HEK293 (cell line): Measurements from ENCODE around the gene OR10AG1.

Experiments
- CTCF ChIA-PET: fragments of 350-600 bp; formaldehyde crosslinking; extraction: SDS; loops from one replicate; lab custom pipeline; 2021; ENCODE audit warnings: antibody characterized with exemption; lab: Yijun Ruan, JAX
- POLR2A ChIA-PET: fragments of 300-600 bp; formaldehyde crosslinking; extraction: SDS; loops from one replicate; lab custom pipeline; 2020; ENCODE audit warnings: antibody characterized with exemption, inconsistent platforms; lab: Yijun Ruan, JAX
- H3K27ac ChIP-seq: fragments of 200-500 bp; sonication (Bioruptor generic); 2 replicates; pipeline ENCODE4 v1.5.1; 2014; ENCODE audit warnings: low read depth, low read length, control low read depth, inconsistent platforms; ENCODE audit errors: extremely low read depth
- H3K36me3 ChIP-seq, 2 experiments: fragments of 200-500 bp in 1 of 2; sonication (Bioruptor generic) in 1 of 2; 1 replicate in 1 of 2; 2 replicates in 1 of 2; pipeline ENCODE4 v1.5.1; 2014 to 2017; ENCODE audit warnings: inconsistent platforms in 2 of 2, low read length in 2 of 2; ENCODE audit not compliant: control insufficient read depth in 2 of 2, insufficient read depth in 1 of 2
- H3K4me1 ChIP-seq: fragments of 200-500 bp; sonication (Bioruptor generic); 2 replicates; pipeline ENCODE4 v1.5.1; 2014; ENCODE audit warnings: mild to moderate bottlenecking, low read length, inconsistent platforms; ENCODE audit not compliant: control insufficient read depth, insufficient read depth
- H3K4me3 ChIP-seq: 2 replicates; pipeline ENCODE4 v1.5.1; 2011; ENCODE audit warnings: low read depth, mild to moderate bottlenecking, control low read depth, low read length, moderate library complexity
- H3K9me3 ChIP-seq: fragments of 200-500 bp; sonication (Bioruptor generic); 2 replicates; pipeline ENCODE4 v1.5.1; 2014; ENCODE audit warnings: low read depth, low read length, inconsistent platforms; ENCODE audit not compliant: control insufficient read depth, insufficient read depth
- KLF17 ChIP-seq: fragments of 450-650 bp; formaldehyde crosslinking; IDR thresholded peaks from 2 replicates; pipeline ENCODE4 v1.5.1; 2016; ENCODE audit warnings: missing biosample characterization, missing genetic modification characterization
- KLF7 ChIP-seq: fragments of 450-650 bp; formaldehyde crosslinking; IDR thresholded peaks from 2 replicates; pipeline ENCODE4 v1.5.1; 2016; ENCODE audit warnings: missing biosample characterization, missing genetic modification characterization, borderline replicate concordance
- MZF1 ChIP-seq: fragments of 450-650 bp; formaldehyde crosslinking; IDR thresholded peaks from 2 replicates; pipeline ENCODE4 v1.5.1; 2017; ENCODE audit warnings: missing biosample characterization, missing genetic modification characterization, borderline replicate concordance
- PATZ1 ChIP-seq: fragments of 450-650 bp; formaldehyde crosslinking; IDR thresholded peaks from 2 replicates; pipeline ENCODE4 v1.5.1; 2016; ENCODE audit warnings: missing biosample characterization, missing genetic modification characterization
- REST ChIP-seq: fragments of 450-650 bp; formaldehyde crosslinking; IDR thresholded peaks from 2 replicates; pipeline ENCODE4 v1.5.1; 2016; ENCODE audit warnings: missing biosample characterization, missing genetic modification characterization
- ZFHX2 ChIP-seq: fragments of 450-650 bp; formaldehyde crosslinking; conservative IDR thresholded peaks from 2 replicates; pipeline ENCODE4 v1.5.1; 2016; ENCODE audit warnings: missing biosample characterization, missing genetic modification characterization
- ZNF114 ChIP-seq: fragments of 450-650 bp; formaldehyde crosslinking; IDR thresholded peaks from 2 replicates; pipeline ENCODE4 v1.5.0; 2017; ENCODE audit warnings: missing biosample characterization, missing genetic modification characterization
- ZNF184 ChIP-seq: fragments of 450-650 bp; IDR thresholded peaks from 2 replicates; pipeline ENCODE4 v1.5.1; 2018; ENCODE audit warnings: missing biosample characterization, mild to moderate bottlenecking, missing genetic modification characterization
- ZNF366 ChIP-seq: fragments of 450-650 bp; formaldehyde crosslinking; conservative IDR thresholded peaks from 2 replicates; pipeline ENCODE4 v1.5.1; 2016; ENCODE audit warnings: missing biosample characterization, missing genetic modification characterization
- ZNF580 ChIP-seq: fragments of 450-650 bp; formaldehyde crosslinking; IDR thresholded peaks from 2 replicates; pipeline ENCODE4 v1.5.1; 2016; ENCODE audit warnings: missing biosample characterization, missing genetic modification characterization
- ZNF639 ChIP-seq: fragments of 450-650 bp; formaldehyde crosslinking; IDR thresholded peaks from 2 replicates; pipeline ENCODE4 v1.5.1; 2016; ENCODE audit warnings: missing biosample characterization, missing genetic modification characterization
- ZNF664 ChIP-seq: fragments of 450-650 bp; formaldehyde crosslinking; IDR thresholded peaks from 2 replicates; pipeline ENCODE4 v1.5.1; 2016; ENCODE audit warnings: missing biosample characterization, missing genetic modification characterization
- ZNF768 ChIP-seq: fragments of 450-650 bp; formaldehyde crosslinking; IDR thresholded peaks from 2 replicates; pipeline ENCODE4 v1.5.1; 2018; ENCODE audit warnings: missing biosample characterization, mild to moderate bottlenecking, missing genetic modification characterization

The OR10AG1 gene

GRCh38 chr11:55969845-55970244 is at the start of gene OR10AG1:
TSS of gene OR10AG1 (minus strand) at chr11:55969945. CDS start at chr11:55969907, 38 bp downstream.
- no peak for TF ChIP-seq MZF1 (tag by site-specific recombination)
- no peak for TF ChIP-seq PATZ1
- POLR2A ChIA-PET: no interaction called here
- H3K27ac ChIP-seq: no peak within 1 kb of the TSS
- H3K4me1 ChIP-seq: no peaks in the 10 kb centered on the region
- H3K4me3 ChIP-seq: no peak within 1 kb of the TSS
- H3K36me3 ChIP-seq: no peaks in the 10 kb centered on the region
- CTCF ChIA-PET: interaction anchor here (0.5 kb wide), 1 partner anchor 66 kb away, joined by 4 read pairs; no protein-coding TSS in a partner anchor
- H3K9me3 ChIP-seq: no peaks in the 10 kb centered on the region

GRCh38 chr11:56013805-56014204 is 44.1 kb upstream of the OR10AG1 start:
- POLR2A ChIA-PET: no interaction called here
- TF ChIP-seq KLF17 (tag by site-specific recombination) (no peak), ZNF664 (tag by site-specific recombination) (no peak), ZNF639 (no peak), ZFHX2 (tag by site-specific recombination) (no peak), REST (no peak), ZNF768 (tag by site-specific recombination) (no peak), ZNF114 (no peak)
- no peaks in the 10 kb centered on the region for H3K36me3 ChIP-seq
- no peaks in the 10 kb centered on the region for H3K9me3 ChIP-seq
- H3K4me1 ChIP-seq: no peaks in the 10 kb centered on the region
- CTCF ChIA-PET: no interaction called here
- no peak overlapping the region for H3K4me3 ChIP-seq
- no peak overlapping the region for H3K27ac ChIP-seq

DNA sequence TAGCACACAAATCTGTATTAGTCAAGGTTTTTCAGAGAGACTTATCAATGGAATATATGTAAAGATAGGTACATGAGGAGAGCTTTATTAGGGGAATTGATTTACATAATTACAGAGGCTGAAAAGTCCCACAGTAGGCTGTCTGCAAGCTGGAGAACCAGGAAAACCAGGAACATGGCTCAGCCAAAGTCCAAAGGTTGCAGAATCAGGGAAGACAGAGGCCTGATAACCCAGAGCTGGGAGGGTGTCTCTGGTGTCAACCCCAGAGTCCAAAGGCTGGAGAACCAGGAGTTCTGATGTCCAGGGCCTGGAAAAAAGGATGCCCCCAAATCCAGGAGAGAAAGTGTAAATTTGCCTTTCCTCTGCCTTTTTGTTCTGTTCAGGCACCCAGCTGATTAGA is 41.0 kb upstream of the OR10AG1 start:
- POLR2A ChIA-PET: no interaction called here
- Histone ChIP-seq H3K9me3 (no peaks in the 10 kb centered on the region), H3K4me1 (no peaks in the 10 kb centered on the region), H3K4me3 (no peak overlapping the region), H3K36me3 (no peaks in the 10 kb centered on the region), H3K27ac (no peak overlapping the region)
- CTCF ChIA-PET: interaction anchor here (0.7 kb wide), 2 partner anchors 144 to 205 kb away, joined by 4 to 5 read pairs; no protein-coding TSS in a partner anchor
- no peak for TF ChIP-seq KLF7 (tag by site-specific recombination)
- TF ChIP-seq ZNF580: no peak
- no peak for TF ChIP-seq ZNF366
- no peak for TF ChIP-seq ZNF184 (tag by site-specific recombination)
